Measurements from ENCODE around the gene BYSL.

- TF ChIP-seq TAF1 (IDR thresholded peaks at IDR 0.05; ENCODE audit: borderline replicate concordance, insufficient read depth, low read length) (no peak), REST (IDR thresholded peaks at IDR 0.05; ENCODE audit: insufficient read depth in 1 of 2, low read depth in 2 of 2, low read length in 2 of 2) (no peak), SIN3A (IDR thresholded peaks at IDR 0.05; ENCODE audit: borderline replicate concordance, insufficient read depth, low read length) (no peak)
Measured at GRCh38 chr6:41931792-41932191, 10.5 kb downstream of the BYSL start.

Measured in PFSK-1 (cell line).